SK-N-SH treated with all-trans-retinoic acid at 6 μM for 48 hours (cell line): Measurements from ENCODE around the gene TOX2.

ENCODE experiments used
- ATAC-seq: fragments of 200-7000 bp; cut with Tn5 transposase; 3 replicates; pipeline ENCODE4 v1.9.1; 2020; ENCODE audit warnings: mild to moderate bottlenecking, moderate library complexity
- BACH2 ChIP-seq: fragments of 250-450 bp; sonication (Bioruptor Pico); IDR thresholded peaks from 2 replicates; pipeline ENCODE4 v1.9.0; 2021; ENCODE audit warnings: mild to moderate bottlenecking, borderline replicate concordance
- CREB5 ChIP-seq: fragments of 250-450 bp; sonication (Bioruptor Pico); IDR thresholded peaks from 2 replicates; pipeline ENCODE4 v1.5.1; 2020; ENCODE audit warnings: low read depth, mild to moderate bottlenecking, moderate library complexity
- CSDC2 ChIP-seq: fragments of 250-450 bp; sonication (Bioruptor Pico); IDR thresholded peaks from 2 replicates; pipeline ENCODE4 v1.5.0; 2020; ENCODE audit warnings: mild to moderate bottlenecking, moderate library complexity
- CSRNP3 ChIP-seq: fragments of 250-450 bp; sonication (Bioruptor Pico); IDR thresholded peaks from 2 replicates; pipeline ENCODE4 v1.5.1; 2021; ENCODE audit warnings: mild to moderate bottlenecking, moderate library complexity
- ESRRG ChIP-seq: fragments of 250-450 bp; sonication (Bioruptor Pico); IDR thresholded peaks from 2 replicates; pipeline ENCODE4 v1.6.1; 2021; ENCODE audit warnings: mild to moderate bottlenecking
- GLIS3 ChIP-seq: fragments of 250-450 bp; sonication (Bioruptor Pico); IDR thresholded peaks from 2 replicates; pipeline ENCODE4 v1.5.0; 2020; ENCODE audit warnings: mild to moderate bottlenecking, moderate library complexity
- ISL1 ChIP-seq: fragments of 250-450 bp; sonication (Bioruptor Pico); IDR thresholded peaks from 2 replicates; pipeline ENCODE4 v2.1.2; 2022; ENCODE audit warnings: mild to moderate bottlenecking, moderate library complexity
- OSR1 ChIP-seq: fragments of 250-450 bp; sonication (Bioruptor Pico); IDR thresholded peaks from 2 replicates; pipeline ENCODE4 v1.8.0; 2022; ENCODE audit warnings: moderate library complexity, mild to moderate bottlenecking, inconsistent platforms
- PATZ1 ChIP-seq: fragments of 250-450 bp; sonication (Bioruptor Pico); IDR thresholded peaks from 2 replicates; pipeline ENCODE4 v1.8.0; 2020; ENCODE audit warnings: mild to moderate bottlenecking, moderate library complexity, borderline replicate concordance
- POU6F1 ChIP-seq: fragments of 250-450 bp; sonication (Bioruptor Pico); IDR thresholded peaks from 2 replicates; pipeline ENCODE4 v1.8.0; 2021; ENCODE audit warnings: low read depth, mild to moderate bottlenecking, moderate library complexity, borderline replicate concordance
- RARB ChIP-seq: fragments of 250-450 bp; sonication (Bioruptor Pico); IDR thresholded peaks from 2 replicates; pipeline ENCODE4 v1.8.0; 2021; ENCODE audit warnings: mild to moderate bottlenecking, moderate library complexity
- SNAI2 ChIP-seq: fragments of 250-450 bp; sonication (Bioruptor Pico); IDR thresholded peaks from 2 replicates; pipeline ENCODE4 v1.5.0; 2020; ENCODE audit warnings: mild to moderate bottlenecking, moderate library complexity
- TCF4 ChIP-seq: fragments of 250-450 bp; sonication (Bioruptor Pico); IDR thresholded peaks from 2 replicates; pipeline ENCODE4 v1.8.0; 2021; ENCODE audit warnings: mild to moderate bottlenecking, moderate library complexity, borderline replicate concordance
- TOX ChIP-seq: fragments of 250-450 bp; sonication (Bioruptor Pico); IDR thresholded peaks from 2 replicates; pipeline ENCODE4 v1.8.0; 2021; ENCODE audit warnings: mild to moderate bottlenecking, moderate library complexity, borderline replicate concordance
- TSHZ2 ChIP-seq: fragments of 250-450 bp; sonication (Bioruptor Pico); IDR thresholded peaks from 2 replicates; pipeline ENCODE4 v1.5.0; 2020; ENCODE audit warnings: mild to moderate bottlenecking, moderate library complexity
- ZC3H10 ChIP-seq: fragments of 250-450 bp; sonication (Bioruptor Pico); IDR thresholded peaks from 2 replicates; pipeline ENCODE4 v1.5.1; 2021; ENCODE audit warnings: mild to moderate bottlenecking, moderate library complexity
- ZFP3 ChIP-seq: fragments of 250-450 bp; sonication (Bioruptor Pico); IDR thresholded peaks from 2 replicates; pipeline ENCODE4 v1.5.0; 2020; ENCODE audit warnings: mild to moderate bottlenecking, moderate library complexity
- ZFP30 ChIP-seq: fragments of 450-650 bp; formaldehyde crosslinking; IDR thresholded peaks from 2 replicates; pipeline ENCODE4 v1.5.0; 2022; ENCODE audit warnings: mild to moderate bottlenecking, moderate library complexity
- ZNF565 ChIP-seq: fragments of 450-650 bp; formaldehyde crosslinking; conservative IDR thresholded peaks from 2 replicates; pipeline ENCODE4 v1.5.0; 2020; ENCODE audit warnings: low read depth, mild to moderate bottlenecking, moderate library complexity
- ZNF8 ChIP-seq: fragments of 450-650 bp; formaldehyde crosslinking; IDR thresholded peaks from 2 replicates; pipeline ENCODE4 v1.5.0; 2020; ENCODE audit warnings: mild to moderate bottlenecking, moderate library complexity

The TOX2 gene

GRCh38 chr20:43914311-43915210 lies at the start of gene TOX2:
Gene TOX2, plus strand, starts transcription at chr20:43914852. Its CDS starts 40 bp downstream, at chr20:43914892.
- peak; percentile 70 for ATAC-seq
- no peak for TF ChIP-seq CSDC2 (CRISPR knock-in tag)
- TF ChIP-seq TCF4 (CRISPR knock-in tag), result no peak
- no peak for TF ChIP-seq BACH2 (CRISPR knock-in tag)
- TF ChIP-seq ZFP3 (CRISPR knock-in tag), result no peak
- no peak for TF ChIP-seq TSHZ2
- TF ChIP-seq PATZ1 (CRISPR knock-in tag), result no peak
- TF ChIP-seq ZNF565 (CRISPR knock-in tag), result no peak
- no peak for TF ChIP-seq POU6F1
- TF ChIP-seq ESRRG (CRISPR knock-in tag), result no peak
- no peak for TF ChIP-seq ZC3H10 (CRISPR knock-in tag)
- no peak for TF ChIP-seq ZFP30 (CRISPR knock-in tag)
- TF ChIP-seq OSR1, result no peak
- TF ChIP-seq ISL1 (CRISPR knock-in tag), result no peak
- TF ChIP-seq ZNF8 (CRISPR knock-in tag), result no peak
- no peak for TF ChIP-seq TOX (CRISPR knock-in tag)
- no peak for TF ChIP-seq CREB5 (CRISPR knock-in tag)
- no peak for TF ChIP-seq CSRNP3 (CRISPR knock-in tag)
- TF ChIP-seq GLIS3, result no peak
- TF ChIP-seq, all 23 proteins: peak for 0

- no peak for ATAC-seq
- no peak for TF ChIP-seq SNAI2 (CRISPR knock-in tag)
- no peak for TF ChIP-seq TOX (CRISPR knock-in tag)
- TF ChIP-seq POU6F1, result no peak
- TF ChIP-seq OSR1, result no peak
- TF ChIP-seq ZFP30 (CRISPR knock-in tag), result no peak
- TF ChIP-seq RARB, result no peak
- TF ChIP-seq ZFP3 (CRISPR knock-in tag), result no peak
- TF ChIP-seq CREB5 (CRISPR knock-in tag), result no peak
- TF ChIP-seq ZNF8 (CRISPR knock-in tag), result no peak
- TF ChIP-seq TSHZ2, result no peak
- no peak for TF ChIP-seq ZNF565 (CRISPR knock-in tag)
- TF ChIP-seq CSRNP3 (CRISPR knock-in tag), result no peak
- TF ChIP-seq ISL1 (CRISPR knock-in tag), result no peak
These were observed 46.6 kb upstream of the TOX2 start for GRCh38 chr20:43868091-43868490.
